Ascending aorta (tissue), 2 donors: Measurements from ENCODE around the gene CEP170B. TPM values are rescaled to one million over a fixed set of nuclear protein-coding genes. Genes with fewer than 3 reads are reported as not detected.

ENCODE experiments used
- DNase-seq, 2 donors: peaks; one replicate each; pipeline ENCODE4 v3.0.0-alpha.2; 2019; ENCODE audit warnings: low spot score in 2 of 2
- H3K27ac ChIP-seq, 2 donors: fragments of 200-600 bp; sonication (generic); one replicate each; pipeline ENCODE4 v1.5.1; 2016 to 2017; ENCODE audit warnings: mild to moderate bottlenecking in 1 of 2
- H3K27me3 ChIP-seq: fragments of 200-600 bp; sonication (generic); one replicate; pipeline ENCODE4 v1.5.1; 2017
- H3K36me3 ChIP-seq, 2 donors: fragments of 200-600 bp; sonication (generic); one replicate each; pipeline ENCODE4 v1.5.1; 2016
- H3K4me1 ChIP-seq, 2 donors: fragments of 200-600 bp; sonication (generic); one replicate each; pipeline ENCODE4 v1.5.1; 2016 to 2017; ENCODE audit warnings: mild to moderate bottlenecking in 1 of 2
- H3K4me3 ChIP-seq, 2 donors: fragments of 200-600 bp; sonication (generic); one replicate each; pipeline ENCODE4 v1.5.1; 2016 to 2017; ENCODE audit warnings: mild to moderate bottlenecking in 1 of 2
- H3K9me3 ChIP-seq, 2 donors: fragments of 200-600 bp; sonication (generic); one replicate each; pipeline ENCODE4 v1.5.1; 2016
- intact Hi-C: fragments of 100-400 bp; cut with DNase I; formaldehyde crosslinking; loops from one replicate; pipeline ENCODE4 v1.15.1; 2023
- total RNA-seq: library from RNA; depleted of rRNA; stranded (reverse); fragments of >200 nt; gene quantifications from one replicate; pipeline ENCODE4 v1.1.0, GENCODE V29; 2016
- TF ChIP-seq, protein P1 (sequence below), 3 experiments: fragments of 200-600 bp in 2 of 3; fragments of 450-650 bp in 1 of 3; sonication (generic) in 2 of 3; IDR thresholded peaks; one replicate each; pipeline ENCODE4 v1.5.1; 2016 to 2019; ENCODE audit warnings: antibody characterized with exemption in 3 of 3, mild to moderate bottlenecking in 1 of 3, moderate library complexity in 1 of 3

CEP170B gene
- total RNA-seq, 1 donor from 2014 or later, result 39.1 TPM

DNA sequence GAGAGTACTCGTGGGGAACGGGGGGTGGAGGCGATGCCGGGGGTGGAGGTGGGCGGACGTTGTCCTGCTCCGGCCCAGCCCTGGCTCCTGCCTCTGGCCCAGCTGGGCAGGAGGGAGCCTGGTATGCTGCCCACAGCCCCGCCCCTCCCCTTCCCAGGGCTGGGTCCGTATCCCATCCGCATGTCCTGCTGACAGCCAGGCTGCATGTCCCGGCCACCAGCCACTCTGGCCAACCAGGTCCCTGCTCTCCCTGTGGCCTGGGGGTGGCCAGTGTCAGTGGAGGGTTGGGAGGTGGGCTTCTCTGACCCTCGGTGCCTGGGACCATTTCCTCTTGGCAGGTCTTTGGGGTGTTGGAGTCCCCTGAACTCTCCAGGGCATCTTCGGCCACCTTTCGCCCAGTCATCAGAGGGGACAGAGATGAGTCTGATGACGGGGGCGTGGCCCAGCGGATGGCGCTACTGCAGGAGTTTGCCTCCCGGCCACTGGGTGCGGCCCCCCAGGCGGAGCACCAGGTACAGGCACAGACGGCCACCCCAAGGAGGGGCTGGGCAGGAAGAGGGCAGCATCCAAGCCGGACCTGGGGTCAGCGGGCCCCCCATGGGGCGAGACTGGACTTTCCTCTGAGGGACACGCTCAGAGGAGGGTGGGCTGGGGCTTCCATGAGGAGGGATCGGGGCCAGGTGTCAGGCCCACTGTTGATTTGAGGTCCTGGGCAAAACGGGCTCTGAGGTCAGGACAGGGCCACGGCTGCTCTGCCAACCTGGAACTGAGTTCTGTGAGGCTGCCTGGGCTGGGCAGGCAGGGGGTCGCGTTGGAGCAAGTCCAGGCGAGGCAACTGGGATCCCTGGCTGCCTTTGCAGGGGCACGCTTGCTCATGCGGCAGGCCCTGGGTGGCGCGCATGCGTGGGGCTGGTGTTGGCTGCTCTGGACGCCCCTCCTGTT is 20.2 kb downstream of the CEP170B start:
- peaks cover 65 to 67% of the 10 kb centered on the region in 2 donors for H3K36me3 ChIP-seq
- TF ChIP-seq, protein P1, sequence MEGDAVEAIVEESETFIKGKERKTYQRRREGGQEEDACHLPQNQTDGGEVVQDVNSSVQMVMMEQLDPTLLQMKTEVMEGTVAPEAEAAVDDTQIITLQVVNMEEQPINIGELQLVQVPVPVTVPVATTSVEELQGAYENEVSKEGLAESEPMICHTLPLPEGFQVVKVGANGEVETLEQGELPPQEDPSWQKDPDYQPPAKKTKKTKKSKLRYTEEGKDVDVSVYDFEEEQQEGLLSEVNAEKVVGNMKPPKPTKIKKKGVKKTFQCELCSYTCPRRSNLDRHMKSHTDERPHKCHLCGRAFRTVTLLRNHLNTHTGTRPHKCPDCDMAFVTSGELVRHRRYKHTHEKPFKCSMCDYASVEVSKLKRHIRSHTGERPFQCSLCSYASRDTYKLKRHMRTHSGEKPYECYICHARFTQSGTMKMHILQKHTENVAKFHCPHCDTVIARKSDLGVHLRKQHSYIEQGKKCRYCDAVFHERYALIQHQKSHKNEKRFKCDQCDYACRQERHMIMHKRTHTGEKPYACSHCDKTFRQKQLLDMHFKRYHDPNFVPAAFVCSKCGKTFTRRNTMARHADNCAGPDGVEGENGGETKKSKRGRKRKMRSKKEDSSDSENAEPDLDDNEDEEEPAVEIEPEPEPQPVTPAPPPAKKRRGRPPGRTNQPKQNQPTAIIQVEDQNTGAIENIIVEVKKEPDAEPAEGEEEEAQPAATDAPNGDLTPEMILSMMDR (IDR thresholded peaks at IDR 0.05), result no peak
- H3K27me3 ChIP-seq, result no peaks in the 10 kb centered on the region
- no peaks in the 10 kb centered on the region for H3K9me3 ChIP-seq
- no peak overlapping the region for H3K4me3 ChIP-seq
- intact Hi-C loops, result no loop called here
- no peaks in the 10 kb centered on the region for H3K4me1 ChIP-seq
- H3K27ac ChIP-seq, result no peak overlapping the region
- DNase-seq, result peak in 1 of 2 donors; percentile 62

DNA sequence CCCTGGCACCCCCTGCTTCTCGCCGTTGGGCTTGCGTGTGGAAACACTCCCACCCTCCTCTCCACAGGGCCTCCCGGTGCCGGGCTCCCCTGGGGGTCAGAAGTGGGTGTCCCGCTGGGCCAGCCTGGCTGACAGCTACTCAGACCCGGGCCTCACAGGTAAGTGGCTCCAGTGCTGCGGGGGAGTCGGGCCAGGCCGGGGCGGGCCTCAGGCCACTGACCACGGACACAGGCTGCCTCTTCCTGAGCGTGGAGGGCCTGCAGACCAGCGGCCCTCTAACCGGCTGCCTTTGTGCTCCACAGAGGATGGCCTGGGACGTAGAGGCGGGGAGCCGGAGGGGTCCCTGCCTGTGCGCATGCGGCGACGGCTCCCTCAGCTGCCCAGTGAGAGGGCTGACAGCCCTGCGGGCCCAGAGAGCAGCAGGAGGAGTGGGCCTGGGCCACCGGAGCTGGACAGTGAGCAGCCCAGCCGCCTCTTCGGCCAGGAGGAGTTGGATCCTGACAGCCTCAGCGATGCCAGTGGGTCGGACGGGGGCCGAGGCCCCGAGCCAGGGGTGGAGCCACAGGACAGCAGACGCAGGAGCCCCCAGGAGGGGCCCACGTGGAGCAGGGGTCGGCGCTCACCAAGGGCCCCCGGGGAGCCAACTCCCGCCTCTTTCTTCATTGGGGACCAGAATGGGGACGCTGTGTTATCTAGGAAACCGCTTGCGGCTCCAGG is 21.1 kb downstream of the CEP170B start:
- peak in 1 of 2 donors; percentile 59 for DNase-seq
- H3K36me3 ChIP-seq, result peaks cover 58 to 61% of the 10 kb centered on the region in 2 donors
- intact Hi-C loops, result no loop called here
- no peak overlapping the region for H3K27ac ChIP-seq
- TF ChIP-seq, protein P1 (IDR thresholded peaks at IDR 0.05), result no peak
- H3K9me3 ChIP-seq, result no peaks in the 10 kb centered on the region
- H3K27me3 ChIP-seq, result no peaks in the 10 kb centered on the region
- H3K4me1 ChIP-seq, result no peaks in the 10 kb centered on the region
- no peak overlapping the region for H3K4me3 ChIP-seq

DNA sequence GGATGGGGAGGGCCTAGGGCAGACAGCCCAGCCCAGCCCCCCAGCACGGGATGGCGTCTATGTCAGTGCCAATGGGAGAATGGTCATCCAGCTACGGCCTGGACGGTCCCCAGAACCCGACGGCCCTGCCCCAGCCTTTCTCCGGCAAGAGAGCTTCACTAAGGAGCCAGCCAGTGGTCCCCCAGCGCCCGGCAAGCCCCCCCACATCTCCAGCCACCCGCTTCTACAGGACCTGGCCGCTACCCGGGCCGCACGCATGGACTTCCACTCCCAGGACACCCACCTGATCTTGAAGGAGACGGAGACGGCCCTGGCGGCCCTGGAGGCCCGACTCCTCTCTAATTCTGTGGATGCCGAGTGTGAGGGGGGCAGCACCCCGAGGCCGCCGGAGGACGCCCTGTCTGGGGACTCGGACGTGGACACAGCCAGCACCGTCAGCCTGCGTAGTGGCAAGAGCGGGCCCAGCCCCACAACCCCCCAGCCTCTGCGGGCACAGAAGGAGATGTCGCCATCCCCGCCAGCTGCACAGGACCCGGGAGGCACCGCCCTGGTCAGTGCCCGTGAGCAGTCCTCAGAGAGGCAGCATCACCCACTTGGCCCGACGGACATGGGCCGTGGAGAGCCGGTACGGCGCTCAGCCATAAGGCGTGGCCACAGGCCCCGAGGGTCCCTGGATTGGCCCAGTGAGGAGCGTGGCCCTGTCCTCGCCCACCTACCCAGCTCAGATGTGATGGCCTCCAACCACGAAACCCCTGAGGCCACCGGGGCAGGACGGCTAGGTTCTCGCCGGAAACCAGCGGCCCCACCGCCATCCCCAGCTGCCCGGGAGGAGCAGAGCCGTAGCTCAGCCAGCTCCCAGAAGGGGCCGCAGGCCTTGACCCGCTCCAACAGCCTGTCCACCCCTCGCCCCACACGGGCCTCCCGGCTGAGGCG is 21.9 kb downstream of the CEP170B start:
- intact Hi-C loops, result no loop called here
- H3K4me3 ChIP-seq, result no peak overlapping the region
- TF ChIP-seq, protein P1 (IDR thresholded peaks at IDR 0.05), result no peak
- H3K9me3 ChIP-seq, result no peaks in the 10 kb centered on the region
- no peak overlapping the region for H3K27ac ChIP-seq
- peak in 1 of 2 donors; percentile 59 for DNase-seq
- peaks cover 55% of the 10 kb centered on the region in 2 donors for H3K36me3 ChIP-seq
- no peaks in the 10 kb centered on the region for H3K27me3 ChIP-seq
- H3K4me1 ChIP-seq, result no peaks in the 10 kb centered on the region

DNA sequence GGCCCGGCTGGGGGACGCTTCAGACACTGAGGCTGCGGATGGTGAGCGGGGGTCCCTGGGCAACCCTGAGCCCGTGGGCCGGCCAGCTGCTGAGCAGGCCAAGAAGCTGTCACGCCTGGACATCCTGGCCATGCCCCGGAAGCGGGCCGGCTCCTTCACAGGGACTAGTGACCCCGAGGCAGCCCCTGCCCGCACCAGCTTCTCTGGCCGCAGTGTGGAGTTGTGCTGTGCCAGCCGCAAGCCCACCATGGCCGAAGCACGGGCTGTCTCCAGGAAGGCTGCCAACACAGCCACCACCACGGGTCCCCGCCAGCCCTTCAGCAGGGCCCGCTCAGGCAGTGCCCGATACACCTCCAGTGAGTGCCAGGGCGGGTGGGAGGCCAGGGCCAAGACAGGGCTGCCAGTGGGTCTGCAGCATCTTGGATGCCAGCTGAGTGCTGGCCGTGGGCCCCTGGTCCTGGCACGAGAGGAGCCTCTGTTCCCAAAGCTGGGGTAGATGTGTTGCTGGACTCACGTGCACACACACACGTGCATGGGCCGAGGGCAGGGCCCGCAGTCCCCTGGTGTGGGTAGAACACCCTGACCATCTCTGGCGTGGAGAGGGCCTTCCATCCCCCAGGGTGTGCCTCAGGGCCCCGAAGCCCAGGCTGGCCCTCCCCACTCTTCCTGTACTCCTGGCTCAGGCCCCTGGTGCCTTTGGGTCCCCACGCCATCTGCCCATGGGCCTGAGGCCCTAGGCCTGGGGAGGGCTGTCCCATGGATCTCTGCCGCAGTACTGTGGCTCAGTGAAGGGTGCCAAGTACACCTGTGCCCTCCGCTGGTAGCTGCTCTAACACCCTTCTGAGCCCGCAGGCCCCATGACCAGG is 22.8 kb downstream of the CEP170B start:
- Histone ChIP-seq H3K9me3 (no peaks in the 10 kb centered on the region), H3K27me3 (no peaks in the 10 kb centered on the region), H3K27ac (no peak overlapping the region), H3K4me1 (no peaks in the 10 kb centered on the region), H3K4me3 (no peak overlapping the region), H3K36me3 (peaks cover 53 to 55% of the 10 kb centered on the region in 2 donors)
- TF ChIP-seq, protein P1 (IDR thresholded peaks at IDR 0.05), result no peak
- peak in 1 of 2 donors; percentile 61 for DNase-seq
- intact Hi-C loops, result no loop called here
